ENCODE measurements around the gene CCL7. TPM values are rescaled to one million over a fixed set of nuclear protein-coding genes. Genes with fewer than 3 reads are reported as not detected.

Gene CCL7
- total RNA-seq, 1 donor from 2014 or later, result 0.17 TPM

GRCh38 chr17:34299027-34299426 lies 29.0 kb downstream of the CCL7 start:
- no peak for DNase-seq (ENCODE audit: low read depth)
- no peak overlapping the region for H3K4me3 ChIP-seq (ENCODE audit: low read depth, low read length)
- TF ChIP-seq CTCF (conservative IDR thresholded peaks at IDR 0.05; ENCODE audit: low read depth, low read length), result no peak

GRCh38 chr17:34299956-34300577 lies 30.0 kb downstream of the CCL7 start:
- no peak for TF ChIP-seq CTCF (conservative IDR thresholded peaks at IDR 0.05; ENCODE audit: low read depth, low read length)
- DNase-seq (ENCODE audit: low read depth), result no peak

GRCh38 chr17:34300652-34301370 lies 30.8 kb downstream of the CCL7 start:
- DNase-seq (ENCODE audit: low read depth), result peak; percentile 67
- no peak for TF ChIP-seq CTCF (conservative IDR thresholded peaks at IDR 0.05; ENCODE audit: low read depth, low read length)
- no peak overlapping the region for H3K4me3 ChIP-seq (ENCODE audit: low read depth, low read length)

More at GRCh38 chr17:34299956-34300577, 30.0 kb downstream of the CCL7 start:
- no peak overlapping the region for H3K4me3 ChIP-seq (ENCODE audit: low read depth, low read length)

- H3K4me3 ChIP-seq (ENCODE audit: low read depth, low read length), result no peak overlapping the region
- DNase-seq (ENCODE audit: low read depth), result no peak
- no peak for TF ChIP-seq CTCF (conservative IDR thresholded peaks at IDR 0.05; ENCODE audit: low read depth, low read length)
Observed at GRCh38 chr17:34301986-34302385, 32.0 kb downstream of the CCL7 start.

GRCh38 chr17:34302636-34303035 lies 32.6 kb downstream of the CCL7 start:
- no peak overlapping the region for H3K4me3 ChIP-seq (ENCODE audit: low read depth, low read length)
- no peak for DNase-seq (ENCODE audit: low read depth)
- no peak for TF ChIP-seq CTCF (conservative IDR thresholded peaks at IDR 0.05; ENCODE audit: low read depth, low read length)

GRCh38 chr17:34303606-34304005 lies 33.6 kb downstream of the CCL7 start:
- no peak for DNase-seq (ENCODE audit: low read depth)
- no peak for TF ChIP-seq CTCF (conservative IDR thresholded peaks at IDR 0.05; ENCODE audit: low read depth, low read length)
- H3K4me3 ChIP-seq (ENCODE audit: low read depth, low read length), result no peak overlapping the region

GRCh38 chr17:34305061-34305460 lies 35.0 kb downstream of the CCL7 start:
- TF ChIP-seq CTCF (conservative IDR thresholded peaks at IDR 0.05; ENCODE audit: low read depth, low read length), result no peak
- DNase-seq (ENCODE audit: low read depth), result no peak
- H3K4me3 ChIP-seq (ENCODE audit: low read depth, low read length), result no peak overlapping the region
